GM18517 (cell line): ENCODE data around the gene GFOD1.

Experiments used
- ATAC-seq: cut with Tn5 transposase; IDR thresholded peaks from one replicate; pipeline ENCODE4 v1.9.1; 2021; ENCODE audit warnings: mild to moderate bottlenecking, moderate library complexity; ENCODE audit not compliant: unreplicated experiment

The GFOD1 gene

DNA sequence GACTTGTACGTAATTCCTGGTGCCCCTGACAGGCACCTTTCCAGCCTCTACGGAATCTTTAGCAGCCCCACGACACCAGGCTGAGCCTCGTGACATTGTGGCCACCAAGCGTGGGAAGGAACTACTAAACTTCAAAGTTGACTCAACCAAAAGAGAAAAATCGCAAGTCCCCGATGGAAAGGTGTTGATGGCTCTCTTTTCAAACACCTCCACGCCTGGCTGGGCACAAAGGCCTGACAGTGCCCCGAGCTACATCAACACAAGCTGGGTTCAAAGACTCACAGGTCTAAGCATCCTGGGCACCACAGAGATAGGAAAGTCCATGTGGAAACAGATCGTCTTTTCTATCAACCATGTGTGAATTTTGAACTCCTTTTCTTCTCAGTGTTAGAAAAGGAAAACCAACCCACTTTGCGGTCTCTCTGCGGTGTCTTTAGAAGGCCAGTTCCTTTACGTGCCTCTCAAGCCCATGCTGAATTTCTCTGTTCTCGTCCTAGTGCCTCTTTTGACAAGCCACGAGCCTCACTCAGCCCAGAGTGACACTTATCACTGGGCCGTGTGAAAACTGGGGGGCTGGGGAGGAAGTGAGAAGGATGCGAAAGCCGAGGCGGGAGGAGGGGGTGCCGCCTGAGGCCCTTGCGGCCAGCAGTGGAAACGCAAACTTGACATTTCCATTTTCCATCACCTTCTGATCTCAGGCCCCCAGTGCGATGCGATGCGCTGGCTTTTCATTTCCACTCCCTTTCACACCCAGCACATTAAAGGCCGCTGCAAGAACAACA, 59.4 kb downstream of the GFOD1 start:
- peak; percentile 64 for ATAC-seq

DNA sequence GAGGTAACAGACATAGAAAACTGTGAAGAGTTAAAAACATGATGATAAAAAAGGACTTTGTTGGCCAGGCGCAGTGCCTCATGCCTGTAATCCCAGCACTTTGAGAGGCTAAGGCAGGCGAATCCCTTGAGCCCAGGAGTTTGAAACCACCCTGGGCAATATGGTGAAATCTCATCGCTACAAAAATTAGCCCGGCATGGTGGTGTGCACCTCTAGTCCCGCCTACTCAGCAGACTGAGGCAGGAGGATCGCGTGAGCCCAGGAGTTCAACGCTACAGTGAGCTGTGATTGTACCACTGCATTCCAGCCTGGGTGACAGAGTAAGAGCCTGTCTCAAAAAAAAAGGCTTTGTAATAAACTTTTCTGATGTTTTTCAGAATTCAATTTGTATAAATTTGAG, 60.1 kb downstream of the GFOD1 start:
- peak; percentile 16 for ATAC-seq

DNA sequence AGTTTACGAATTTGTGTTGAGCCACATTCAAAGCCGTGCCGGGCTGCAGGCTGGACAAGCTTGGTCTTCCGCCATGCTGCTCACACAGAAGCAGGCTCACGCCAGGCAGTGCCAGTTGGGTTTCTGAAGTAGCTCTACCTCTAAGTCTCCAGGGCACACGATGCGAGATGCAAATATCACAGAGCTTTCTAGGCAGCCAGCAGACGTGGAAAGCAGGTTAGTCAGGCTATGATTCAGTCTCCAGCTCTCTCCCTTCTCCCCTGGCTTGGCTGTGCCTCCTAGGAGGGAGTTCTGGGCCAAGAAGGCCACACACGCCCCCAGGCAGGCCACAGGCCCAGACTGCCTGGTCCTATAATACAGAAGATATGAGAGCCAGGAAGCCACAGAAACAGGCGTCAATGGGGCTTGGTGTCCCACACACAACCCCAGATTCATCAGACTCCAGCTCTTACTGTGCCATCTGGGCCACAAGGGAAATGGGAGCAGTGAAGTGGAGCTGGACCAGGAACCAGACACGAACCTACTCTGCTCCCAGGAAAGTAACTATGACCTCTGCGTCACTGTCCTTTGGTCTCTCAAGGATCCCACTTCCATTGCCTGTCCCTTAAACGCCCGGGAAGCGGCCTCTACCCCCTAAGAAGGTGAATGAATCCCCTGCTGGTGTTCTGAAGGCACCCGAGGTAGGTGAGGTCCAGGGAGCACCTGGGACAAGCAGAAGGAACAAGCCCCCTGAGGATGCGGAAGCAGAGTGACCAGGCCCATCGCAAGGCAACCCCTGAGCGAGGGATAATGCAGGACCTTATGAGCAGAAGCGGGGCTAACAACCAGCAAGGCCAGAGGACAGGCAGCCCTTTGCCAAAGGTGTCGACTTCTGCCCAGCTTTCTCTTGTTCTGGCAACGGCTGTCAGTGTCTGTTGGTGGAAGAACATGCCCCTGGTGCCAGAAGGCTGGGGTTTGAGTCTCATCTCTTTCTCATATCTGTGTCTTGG, 61.2 kb downstream of the GFOD1 start:
- no peak for ATAC-seq

DNA sequence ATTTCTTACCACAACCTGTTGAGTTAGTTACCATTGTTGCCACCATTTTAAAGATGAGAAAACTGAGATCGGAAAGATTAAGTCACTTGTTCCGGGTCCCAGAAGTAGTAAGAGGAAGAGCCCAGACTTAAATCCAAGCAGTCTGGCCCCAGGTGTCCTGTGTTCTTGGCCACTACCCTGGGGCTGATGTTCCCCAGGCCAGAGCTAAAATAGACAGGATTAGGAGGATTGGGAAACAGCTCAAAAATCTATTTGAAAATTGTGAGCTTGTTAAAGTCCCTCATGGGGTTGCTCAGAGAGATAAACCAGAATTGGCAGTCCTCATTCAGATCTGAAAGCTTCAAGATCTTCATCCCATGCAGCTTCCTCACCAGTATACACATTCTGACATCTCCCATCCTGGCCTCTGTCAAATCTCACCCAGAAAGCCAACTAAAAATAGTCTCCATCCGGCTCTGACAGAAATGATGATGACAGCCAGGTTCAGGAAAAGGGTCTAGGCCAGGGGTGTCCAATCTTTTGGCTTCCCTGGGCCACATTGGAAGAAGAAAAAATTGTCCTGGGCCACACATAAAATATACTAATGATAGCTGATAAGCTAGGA, 62.0 kb downstream of the GFOD1 start:
- ATAC-seq: no peak

DNA sequence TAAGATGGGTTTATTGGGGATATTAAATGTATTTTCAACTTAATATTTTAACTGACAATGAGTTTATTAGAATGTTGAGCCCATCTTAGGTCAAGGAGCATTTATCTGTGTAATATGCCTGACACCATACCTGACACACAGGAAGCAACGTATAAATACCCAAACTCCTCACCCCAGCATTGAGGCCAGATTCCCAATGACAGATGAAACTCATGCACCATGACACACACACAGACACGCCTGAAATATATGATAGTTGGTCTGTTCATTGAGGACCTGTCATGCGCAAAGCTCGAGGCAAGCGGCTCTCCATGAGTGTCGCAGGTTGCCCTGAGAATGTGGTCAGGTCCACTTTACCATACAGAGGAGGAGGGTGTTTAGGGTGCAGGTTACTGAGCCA, 64.1 kb downstream of the GFOD1 start:
- no peak for ATAC-seq

DNA sequence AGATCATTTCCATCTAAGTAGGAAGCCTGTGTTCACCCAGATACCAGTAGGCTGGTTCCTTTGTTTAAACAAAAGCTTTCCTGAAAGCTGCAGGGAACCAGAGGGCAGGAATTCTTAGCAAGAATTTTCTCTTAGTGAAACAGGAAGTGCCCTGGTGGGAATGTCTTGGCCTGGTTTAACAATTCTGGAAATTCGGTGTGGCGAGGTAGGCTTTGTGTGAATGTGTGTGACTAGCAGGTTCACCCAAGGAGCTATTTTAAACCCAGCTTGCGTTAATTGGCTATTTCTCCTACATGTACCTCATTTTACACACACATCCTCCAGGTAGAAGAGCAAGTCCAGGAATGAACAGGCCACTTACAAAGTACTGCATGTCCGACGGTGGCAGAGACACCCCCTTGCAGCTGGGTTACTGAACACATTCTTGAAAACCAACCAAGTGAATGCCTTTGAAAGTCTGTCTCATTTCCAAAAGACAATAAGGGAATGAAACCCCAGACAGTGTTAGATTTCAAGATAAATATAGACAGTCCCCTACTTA, 64.6 kb downstream of the GFOD1 start:
- no peak for ATAC-seq

DNA sequence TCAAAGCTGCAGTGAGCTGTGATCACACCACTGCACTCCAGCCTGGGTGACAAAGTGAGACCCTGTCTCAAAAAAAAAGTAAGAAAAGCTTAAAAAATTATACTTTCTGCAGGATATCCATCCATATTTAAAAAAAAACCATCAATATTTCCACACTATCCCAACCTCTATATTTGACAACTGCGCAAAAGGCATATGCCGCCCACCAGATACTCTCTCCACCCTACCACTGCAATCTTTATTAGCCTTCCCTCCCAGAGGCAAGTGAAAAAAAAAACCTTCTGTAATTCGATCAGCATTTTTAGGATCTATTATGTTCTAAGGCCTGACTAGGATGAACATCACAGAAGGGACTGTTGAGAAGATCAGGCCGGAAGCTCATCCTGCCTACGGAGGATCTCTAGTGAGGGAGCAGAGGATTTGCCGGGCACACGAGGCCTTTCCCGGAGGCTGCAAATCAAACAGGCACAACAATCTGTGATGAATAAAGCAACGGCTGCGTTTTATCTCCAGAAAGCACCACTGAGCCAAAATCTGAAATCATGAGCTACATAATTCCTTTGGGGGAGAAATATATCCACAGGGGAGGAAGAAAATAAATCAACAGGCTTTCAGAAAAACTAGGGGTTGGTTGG, 65.9 kb downstream of the GFOD1 start:
- ATAC-seq: no peak

DNA sequence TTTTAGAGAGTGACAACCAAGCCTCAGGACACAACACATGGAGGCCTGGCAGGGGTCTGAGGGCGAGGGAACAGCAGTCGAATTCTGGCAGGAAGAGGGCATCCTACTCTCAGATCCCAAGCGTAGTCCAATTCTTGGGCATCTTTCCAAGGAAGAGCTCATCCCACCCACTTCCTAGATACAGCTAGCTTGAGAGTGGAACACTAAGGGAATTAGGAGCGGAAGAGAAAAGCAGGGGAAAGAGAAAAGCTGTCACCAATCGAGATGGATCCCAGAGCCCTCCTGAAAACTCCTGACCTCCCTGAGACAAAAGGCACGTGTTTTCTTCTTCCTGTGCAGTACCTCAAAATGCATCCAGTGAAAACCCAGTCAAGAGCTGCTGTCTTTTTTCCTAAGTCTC, 67.1 kb downstream of the GFOD1 start:
- ATAC-seq: no peak

DNA sequence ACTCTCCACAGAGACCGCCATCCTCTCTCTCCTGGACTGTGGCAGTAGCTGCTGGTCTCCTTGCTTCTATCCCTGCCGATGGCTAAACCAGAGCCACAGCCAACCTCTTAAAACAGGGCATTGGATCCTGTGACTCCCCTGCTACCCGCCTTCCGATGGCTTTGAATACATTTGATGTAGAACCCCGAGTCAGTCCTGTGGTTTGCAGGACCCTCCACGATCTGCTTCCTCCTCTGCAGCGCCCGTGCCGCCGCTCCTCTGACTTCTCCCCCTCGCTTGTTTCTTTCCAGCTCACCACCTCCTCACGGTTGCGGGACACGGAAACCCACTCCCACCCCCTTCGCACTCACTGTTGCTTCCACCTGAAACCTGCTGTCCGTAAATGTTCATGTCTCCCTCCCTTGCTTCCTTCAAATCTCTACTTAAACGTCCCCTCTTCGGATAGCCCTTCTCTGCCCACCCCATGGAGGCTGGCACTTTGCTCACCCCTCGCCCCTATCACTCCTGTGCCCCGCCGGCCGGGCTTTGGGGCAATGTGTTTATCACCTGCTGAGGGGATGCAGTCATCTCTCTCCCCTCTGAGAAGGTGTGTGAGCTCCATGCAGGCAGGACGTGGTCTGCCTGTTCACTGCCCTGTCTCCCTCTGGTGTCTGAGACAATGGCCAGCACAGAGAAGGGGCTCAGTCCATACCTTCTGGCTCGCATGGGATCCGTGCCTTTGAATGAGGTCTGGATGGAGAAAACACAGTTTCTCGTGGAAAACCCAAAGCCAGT, 67.8 kb downstream of the GFOD1 start:
- ATAC-seq: no peak

DNA sequence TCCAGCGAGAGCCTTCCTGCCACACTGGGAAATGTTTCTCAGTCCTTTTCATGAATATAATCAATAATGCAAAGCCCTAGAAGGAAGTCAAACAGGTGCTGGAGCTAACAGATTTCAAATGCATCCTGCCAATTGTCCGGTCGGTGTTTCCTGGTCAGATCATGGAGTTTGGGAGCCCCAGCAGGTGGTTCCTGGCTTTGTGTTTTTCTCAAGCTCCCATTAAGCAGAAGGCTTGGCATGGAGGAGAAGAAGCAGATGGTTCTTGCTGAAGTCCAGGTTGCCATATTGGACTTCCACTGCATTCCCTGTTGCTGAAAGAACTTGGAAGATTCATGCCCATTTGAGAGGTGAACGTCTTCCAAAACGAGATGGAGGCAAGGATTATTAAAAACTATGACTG, 68.6 kb downstream of the GFOD1 start:
- no peak for ATAC-seq

DNA sequence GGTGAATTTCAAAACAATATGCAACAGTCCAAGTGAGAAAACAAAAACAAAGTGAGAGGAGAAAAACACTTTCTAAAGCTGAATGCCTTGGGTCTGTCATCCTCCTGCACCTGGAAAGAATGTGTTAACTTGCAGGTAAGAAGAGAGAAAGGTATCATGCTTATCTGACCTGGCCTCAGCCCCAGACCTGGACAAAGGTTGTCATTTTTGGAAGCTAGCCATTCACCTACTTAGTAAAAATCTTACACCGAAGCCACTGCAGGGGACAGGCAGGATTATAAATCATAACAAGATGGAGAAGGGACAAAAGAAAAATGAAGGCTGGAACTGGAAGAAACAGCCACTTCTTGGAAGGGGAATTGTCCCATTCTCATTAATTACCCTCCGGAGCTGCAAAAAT, 69.4 kb downstream of the GFOD1 start:
- ATAC-seq: no peak

DNA sequence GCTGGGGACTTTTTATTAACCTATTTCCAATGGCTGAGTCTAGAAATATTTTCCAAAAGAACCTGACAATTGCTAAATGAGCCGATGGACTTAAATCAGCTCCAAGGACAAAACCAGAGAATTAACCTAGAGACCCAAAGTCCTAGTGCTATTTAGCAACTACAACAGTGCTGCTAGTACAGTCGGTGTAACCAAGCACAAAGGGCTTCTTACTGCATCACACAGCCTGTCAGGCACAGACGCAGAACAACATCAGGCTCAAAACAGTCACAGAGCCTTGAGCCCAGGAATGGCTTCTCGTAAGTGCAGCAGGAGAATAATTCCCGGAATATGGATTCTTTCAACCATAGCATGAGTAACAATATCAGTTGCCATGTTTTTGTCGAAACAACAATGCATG, 70.0 kb downstream of the GFOD1 start:
- no peak for ATAC-seq

DNA sequence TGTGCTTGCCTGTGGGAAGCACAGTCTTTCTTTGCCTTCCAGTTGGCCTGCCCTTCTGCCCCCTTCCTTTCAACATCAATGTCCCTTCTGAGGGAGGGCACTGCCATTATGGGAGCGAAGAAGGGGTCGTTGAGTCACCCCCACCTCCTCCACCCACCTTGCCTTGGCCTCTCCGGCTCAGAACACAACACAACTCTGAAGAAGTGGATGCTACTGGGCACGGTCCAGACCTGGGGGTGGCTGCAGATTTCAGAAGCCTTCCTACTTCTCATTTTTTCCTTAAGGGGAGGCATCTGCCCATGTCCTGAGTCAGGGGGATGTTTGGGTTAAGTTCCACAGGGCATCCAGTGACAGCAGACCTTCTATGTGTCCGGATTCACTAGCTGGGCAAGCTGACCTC, 72.1 kb downstream of the GFOD1 start:
- ATAC-seq: no peak

DNA sequence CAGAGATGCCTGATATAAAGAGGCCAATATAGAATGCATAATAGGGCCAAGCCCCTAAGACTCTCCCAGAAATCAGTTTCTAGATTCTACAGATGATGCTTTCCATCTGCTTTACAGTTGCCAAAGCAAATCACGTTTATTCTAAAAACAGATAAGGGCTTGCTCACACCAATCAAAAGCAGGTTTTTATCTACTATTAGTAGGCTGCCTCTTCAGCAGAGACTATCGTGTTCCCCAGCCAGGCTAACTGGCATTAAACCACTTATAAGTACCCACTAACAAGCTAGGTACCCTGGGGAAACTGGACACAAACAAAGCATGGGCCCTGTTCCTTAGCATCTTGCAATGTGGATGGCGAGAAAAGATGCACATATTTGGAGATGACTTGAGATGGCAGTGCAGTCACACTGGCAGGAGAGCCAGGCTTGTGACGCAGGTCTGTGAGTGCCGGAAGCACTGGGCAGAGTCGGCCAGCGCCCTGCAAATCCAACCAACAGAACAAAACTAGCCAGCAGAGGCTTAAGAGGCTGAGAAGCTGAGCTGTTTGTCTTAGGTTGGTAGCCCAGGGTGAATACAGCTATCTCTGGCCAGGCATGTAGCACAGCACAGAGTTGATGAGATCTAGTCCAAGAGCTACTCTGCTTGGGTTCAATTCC, 73.4 kb downstream of the GFOD1 start:
- ATAC-seq: no peak

DNA sequence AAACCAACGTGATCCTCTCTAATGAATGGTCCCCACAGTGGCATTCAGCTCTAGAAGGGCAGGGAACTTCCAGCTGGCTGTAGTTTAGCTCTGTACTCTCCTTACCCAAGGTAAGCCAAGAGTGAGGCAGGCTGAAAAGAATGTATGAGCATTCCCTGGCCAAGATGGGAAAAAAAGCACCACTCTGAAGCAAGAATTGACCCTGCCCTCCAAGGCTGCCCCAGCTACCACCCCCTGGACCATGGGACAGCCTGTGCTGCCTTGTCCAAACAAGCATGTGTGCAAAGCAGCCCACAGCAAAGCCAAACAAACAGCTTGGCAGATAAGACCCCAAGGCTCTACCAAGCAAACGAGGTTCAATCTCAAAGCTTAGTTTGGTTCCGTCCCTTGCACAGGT, 73.9 kb downstream of the GFOD1 start:
- no peak for ATAC-seq

DNA sequence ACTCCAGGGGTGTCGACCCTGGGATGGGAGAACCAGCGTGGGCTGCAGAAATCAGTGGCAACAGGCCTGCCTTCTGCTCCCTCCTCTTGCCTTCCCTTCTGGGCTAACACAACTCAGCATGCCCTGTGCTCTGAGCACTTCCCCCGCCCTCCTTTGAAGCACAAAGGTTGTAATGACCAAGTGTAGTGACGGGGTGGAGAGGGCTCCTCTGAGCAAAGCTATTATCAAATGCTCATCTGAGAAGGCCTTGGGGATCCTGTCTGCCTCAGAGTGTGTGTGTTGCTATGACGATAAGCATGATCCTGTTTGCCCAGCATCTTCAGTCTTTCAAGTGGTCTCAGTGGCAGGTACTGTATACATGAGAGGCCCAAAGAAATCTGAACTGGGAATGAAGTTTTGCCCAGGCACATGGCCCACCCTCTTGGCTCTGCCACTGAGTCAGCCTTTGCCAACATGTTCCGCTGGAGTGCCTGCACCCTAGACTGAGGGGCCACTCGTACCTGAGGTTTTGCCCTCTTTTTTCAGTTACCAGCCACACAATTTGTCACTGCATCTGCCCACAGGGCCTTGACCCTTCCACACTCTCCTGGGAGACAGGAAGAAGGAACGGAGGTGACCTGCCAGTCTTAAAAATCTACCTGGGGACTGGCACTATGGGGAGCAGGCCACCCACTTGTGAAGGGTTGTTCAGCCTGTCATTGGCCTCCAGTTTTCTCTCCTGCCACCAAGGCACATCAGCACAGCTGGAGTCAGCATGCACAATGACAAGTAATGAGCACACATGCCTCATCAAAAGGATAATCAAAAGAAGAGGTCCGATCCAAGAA, 74.5 kb downstream of the GFOD1 start:
- ATAC-seq: no peak

DNA sequence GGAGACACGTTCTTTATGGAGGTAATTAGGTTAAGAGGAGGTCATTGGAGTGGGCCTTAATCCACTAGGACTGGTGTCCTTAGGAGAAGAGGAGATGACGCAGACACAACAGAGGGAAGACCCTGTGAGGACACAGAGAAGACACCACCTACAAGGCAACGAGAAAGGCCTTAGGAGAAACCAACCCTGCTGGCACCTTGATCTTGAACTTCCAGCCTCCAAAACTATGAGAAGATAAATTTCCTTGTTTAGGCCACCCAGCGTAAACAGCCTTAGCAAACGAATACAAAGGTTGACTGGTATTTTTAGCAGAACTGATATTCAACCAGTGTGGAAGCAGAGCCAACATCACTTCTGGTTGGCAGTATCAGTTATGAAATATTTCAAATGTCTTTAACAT, 75.2 kb downstream of the GFOD1 start:
- no peak for ATAC-seq

DNA sequence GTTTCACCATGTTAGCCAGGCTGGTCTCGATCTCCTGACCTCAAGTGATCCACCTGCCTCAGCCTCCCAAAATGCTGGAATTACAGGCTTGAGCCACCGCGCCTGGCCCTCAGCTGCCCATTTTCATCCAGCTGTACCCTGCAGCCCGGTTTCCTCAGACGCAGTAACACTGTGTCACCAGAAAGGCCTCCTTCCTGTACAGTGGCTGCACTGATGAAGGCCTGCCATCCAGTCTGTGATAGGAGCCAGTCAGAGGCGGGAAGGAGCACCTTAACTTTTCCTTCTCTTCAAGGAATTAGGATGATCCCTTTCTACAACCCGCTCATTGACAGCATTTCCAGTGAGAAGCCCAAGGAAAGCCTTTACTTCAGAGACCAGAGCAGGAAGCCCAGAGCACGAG, 75.9 kb downstream of the GFOD1 start:
- no peak for ATAC-seq

DNA sequence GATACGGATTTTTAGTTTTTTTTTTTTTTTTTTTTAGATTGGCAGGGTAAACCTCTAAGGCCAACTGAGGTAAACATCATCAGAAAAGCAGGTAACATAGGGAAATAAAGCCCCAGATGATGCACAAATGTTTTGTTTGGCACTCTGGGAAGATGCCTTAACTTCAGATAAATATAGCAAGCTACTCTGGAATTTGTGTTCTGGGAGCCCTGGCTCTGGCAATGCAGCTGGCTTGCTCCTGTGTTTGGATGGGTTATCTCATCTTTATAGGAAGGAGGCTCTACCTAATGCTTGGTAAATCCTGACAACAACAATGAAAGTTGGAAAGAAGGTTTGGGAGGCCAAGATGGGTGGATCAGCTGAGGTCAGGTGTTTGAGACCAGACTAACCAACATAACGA, 77.4 kb downstream of the GFOD1 start:
- ATAC-seq: no peak
